Small intestine (tissue), 7 donors: Measurements from ENCODE around the gene VWA5B1. TPM values are rescaled to one million over a fixed set of nuclear protein-coding genes. Genes with fewer than 3 reads are reported as not detected.
"Not testable (repeated sequence)": the region's sequence is repeated elsewhere in the genome, so short reads cannot be mapped to it uniquely, and the experiment has no call there.

Source experiments
- DNase-seq, 2 donors: peaks; one replicate each; pipeline versions ENCODE4 v3.0.0 to v3.0.0-alpha.2; 2013
- FAIRE-seq: peaks from 2 replicates; lab custom pipeline; 2012; peaks lifted over from hg19 to GRCh38; lab: Jason Lieb, UNC
- H3K27ac ChIP-seq, 3 donors: one replicate each; pipeline ENCODE4 v1.5.1; 2013; ENCODE audit warnings: low read length in 2 of 3, mild to moderate bottlenecking in 2 of 3, control low read depth in 1 of 3, inconsistent platforms in 1 of 3, low read depth in 1 of 3, moderate library complexity in 1 of 3
- H3K27me3 ChIP-seq, 3 donors: one replicate each; pipeline ENCODE4 v1.6.1; 2013; ENCODE audit warnings: low read length in 3 of 3, inconsistent platforms in 1 of 3; ENCODE audit not compliant: control insufficient read depth in 3 of 3, insufficient read depth in 3 of 3
- H3K36me3 ChIP-seq, 3 donors: one replicate each; pipeline ENCODE4 v1.6.1; 2013; ENCODE audit warnings: low read length in 3 of 3, inconsistent platforms in 1 of 3, low read depth in 1 of 3, mild to moderate bottlenecking in 1 of 3, moderate library complexity in 1 of 3; ENCODE audit not compliant: control insufficient read depth in 3 of 3, insufficient read depth in 2 of 3
- H3K4me1 ChIP-seq, 3 donors: one replicate each; pipeline ENCODE4 v1.6.1; 2013; ENCODE audit warnings: low read length in 2 of 3, inconsistent platforms in 1 of 3, low read depth in 1 of 3, mild to moderate bottlenecking in 1 of 3, moderate library complexity in 1 of 3; ENCODE audit not compliant: control insufficient read depth in 3 of 3, insufficient read depth in 2 of 3
- H3K4me3 ChIP-seq, 3 donors: one replicate each; pipeline ENCODE4 v1.5.1; 2013; ENCODE audit warnings: low read length in 3 of 3, control low read depth in 1 of 3, inconsistent platforms in 1 of 3, low read depth in 1 of 3, mild to moderate bottlenecking in 1 of 3, moderate library complexity in 1 of 3
- H3K9me3 ChIP-seq, 2 donors: one replicate each; pipeline ENCODE4 v1.6.1; 2013; ENCODE audit warnings: low read depth in 1 of 2, low read length in 1 of 2; ENCODE audit not compliant: control insufficient read depth in 2 of 2, insufficient read depth in 1 of 2
- WGBS, 3 donors: extraction: QIAGEN DNeasy Blood & Tissue Kit; methylation state at CpG; one replicate each; pipeline ENCODE4 v1.1.7; 2013; 5-methylcytosine and 5-hydroxymethylcytosine counted together
- polyA plus RNA-seq, 4 donors: library from polyadenylated mRNA; stranded (reverse) in 3 of 4; unstranded in 1 of 4; fragments of 200-250 nt in 3 of 4; fragments of 120-200 nt in 1 of 4; gene quantifications; one replicate each; pipeline versions ENCODE4 v1.2.1 to v1.2.3, GENCODE V29; 2013
- donor health status: healthy with polysubstance abuse.
- donor health status: control.
- donor health status: control.
- donor health status: Bipolar disorder and iron deficiency.
- donor health status: healthy.

VWA5B1 gene
- polyA plus RNA-seq, 4 donors: 0.01 to 1.5 TPM; not detected in 2

- WGBS, 3 donors: 76 to 83% (median 77%) methylated on average over 3 of the region's 3 CpGs
- H3K4me1 ChIP-seq: no peaks in the 10 kb centered on the region
- no peaks in the 10 kb centered on the region for H3K9me3 ChIP-seq
- no peaks in the 10 kb centered on the region for H3K36me3 ChIP-seq
- H3K4me3 ChIP-seq: no peak overlapping the region
- peaks cover 0 to 4% (median 0%) of the 10 kb centered on the region in 3 donors for H3K27me3 ChIP-seq
- DNase-seq (no peak), FAIRE-seq (no peak)
- no peak overlapping the region for H3K27ac ChIP-seq
Observed at GRCh38 chr1:20285510-20285909, 5.2 kb upstream of the VWA5B1 start.

- not testable (repeated sequence) for H3K27ac ChIP-seq, H3K4me1 ChIP-seq, H3K9me3 ChIP-seq, DNase-seq, FAIRE-seq, H3K36me3 ChIP-seq, H3K4me3 ChIP-seq
- 79 to 88% (median 83%) methylated on average over 3 of the region's 3 CpGs for WGBS, 3 donors
- peaks cover 0 to 17% (median 7%) of the 10 kb centered on the region in 3 donors for H3K27me3 ChIP-seq
Observed at GRCh38 chr1:20287696-20288095, 3.0 kb upstream of the VWA5B1 start.

- WGBS, 3 donors: 3 to 9% (median 4%) methylated on average over 20 of the region's 20 CpGs
- H3K36me3 ChIP-seq: no peaks in the 10 kb centered on the region
- H3K27ac ChIP-seq: no peak overlapping the region
- no peak overlapping the region for H3K4me3 ChIP-seq
- FAIRE-seq (no peak), DNase-seq (peak in 1 of 2 donors; percentile 30)
- peaks cover 0 to 20% (median 13%) of the 10 kb centered on the region in 3 donors for H3K27me3 ChIP-seq
- peaks cover 0 to 9% (median 0%) of the 10 kb centered on the region in 3 donors for H3K4me1 ChIP-seq
- H3K9me3 ChIP-seq: no peaks in the 10 kb centered on the region
Observed at GRCh38 chr1:20291645-20292084, 990 bp downstream of the VWA5B1 start.

- Histone ChIP-seq H3K4me3 (no peak overlapping the region), H3K9me3 (no peaks in the 10 kb centered on the region), H3K27ac (no peak overlapping the region), H3K27me3 (peaks cover 0 to 1% (median 0%) of the 10 kb centered on the region in 3 donors), H3K4me1 (no peaks in the 10 kb centered on the region), H3K36me3 (no peaks in the 10 kb centered on the region)
- DNase-seq: no peak
- 56 to 81% (median 61%) methylated on average over 3 of the region's 3 CpGs for WGBS, 3 donors
- FAIRE-seq: no peak
Observed at GRCh38 chr1:20298626-20299025, 8.0 kb downstream of the VWA5B1 start.

GRCh38 chr1:20301463-20302107, 10.9 kb downstream of the VWA5B1 start:
- Histone ChIP-seq H3K27ac (no peak overlapping the region), H3K36me3 (no peaks in the 10 kb centered on the region), H3K4me3 (no peak overlapping the region), H3K9me3 (no peaks in the 10 kb centered on the region), H3K4me1 (no peaks in the 10 kb centered on the region), H3K27me3 (no peaks in the 10 kb centered on the region)
- 74 to 84% (median 79%) methylated on average over 13 of the region's 13 CpGs for WGBS, 3 donors
- DNase-seq: no peak
- FAIRE-seq: no peak

- no peak for DNase-seq
- no peaks in the 10 kb centered on the region for H3K4me1 ChIP-seq
- H3K4me3 ChIP-seq: no peak overlapping the region
- no peak overlapping the region for H3K27ac ChIP-seq
- no peaks in the 10 kb centered on the region for H3K27me3 ChIP-seq
- H3K36me3 ChIP-seq: no peaks in the 10 kb centered on the region
- no peak for FAIRE-seq
- 56 to 78% (median 56%) methylated on average over 2 of the region's 2 CpGs for WGBS, 3 donors
- no peaks in the 10 kb centered on the region for H3K9me3 ChIP-seq
Observed at GRCh38 chr1:20302108-20302471, 11.4 kb downstream of the VWA5B1 start.

GRCh38 chr1:20307026-20307425, 16.4 kb downstream of the VWA5B1 start:
- Histone ChIP-seq H3K27me3 (peaks cover 0 to 2% (median 0%) of the 10 kb centered on the region in 3 donors), H3K36me3 (no peaks in the 10 kb centered on the region), H3K27ac (no peak overlapping the region), H3K4me3 (no peak overlapping the region), H3K9me3 (no peaks in the 10 kb centered on the region), H3K4me1 (no peaks in the 10 kb centered on the region)
- DNase-seq (no peak), FAIRE-seq (no peak)
- 82 to 93% (median 91%) methylated on average over 7 of the region's 7 CpGs for WGBS, 3 donors

- no peaks in the 10 kb centered on the region for H3K9me3 ChIP-seq
- DNase-seq (no peak), FAIRE-seq (no peak)
- no peak overlapping the region for H3K4me3 ChIP-seq
- H3K27ac ChIP-seq: no peak overlapping the region
- H3K36me3 ChIP-seq: peaks cover 0 to 2% (median 0%) of the 10 kb centered on the region in 3 donors
- 30 to 57% (median 34%) methylated on average over 5 of the region's 5 CpGs for WGBS, 3 donors
- H3K4me1 ChIP-seq: no peaks in the 10 kb centered on the region
- peaks cover 0 to 2% (median 0%) of the 10 kb centered on the region in 3 donors for H3K27me3 ChIP-seq
Observed at GRCh38 chr1:20308569-20308968, 17.9 kb downstream of the VWA5B1 start.
